ENCODE measurements around the gene ENHO.

Gene ENHO

GRCh38 chr9:34521406-34522045 lies 1.3 kb downstream of the ENHO start:
- in situ Hi-C loops (cut with HindIII; ENCODE audit: low sequenced_read_pairs), result no loop called here
- TF ChIP-seq CTCF (IDR thresholded peaks at IDR 0.05; ENCODE audit: low read depth, low read length, missing control alignments), result no peak
- H3K4me3 ChIP-seq (ENCODE audit: low read depth, low read length), result no peak overlapping the region
- no peak for DNase-seq (ENCODE audit: low read depth)

- in situ Hi-C loops (cut with HindIII; ENCODE audit: low sequenced_read_pairs), result no loop called here
- DNase-seq (ENCODE audit: low read depth), result no peak
- TF ChIP-seq CTCF (IDR thresholded peaks at IDR 0.05; ENCODE audit: low read depth, low read length, missing control alignments), result no peak
- H3K4me3 ChIP-seq (ENCODE audit: low read depth, low read length), result no peak overlapping the region
Observed at GRCh38 chr9:34520505-34521385, 2.0 kb downstream of the ENHO start.

- no peak overlapping the region for H3K4me3 ChIP-seq (ENCODE audit: low read depth, low read length)
- TF ChIP-seq CTCF (IDR thresholded peaks at IDR 0.05; ENCODE audit: low read depth, low read length, missing control alignments), result no peak
- in situ Hi-C loops (cut with HindIII; ENCODE audit: low sequenced_read_pairs), result no loop called here
- no peak for DNase-seq (ENCODE audit: low read depth)
Observed at GRCh38 chr9:34520096-34520495, 2.7 kb downstream of the ENHO start.

- no peak for TF ChIP-seq CTCF (IDR thresholded peaks at IDR 0.05; ENCODE audit: low read depth, low read length, missing control alignments)
- DNase-seq (ENCODE audit: low read depth), result no peak
- no peak overlapping the region for H3K4me3 ChIP-seq (ENCODE audit: low read depth, low read length)
- in situ Hi-C loops (cut with HindIII; ENCODE audit: low sequenced_read_pairs), result no loop called here
Observed at GRCh38 chr9:34519321-34520020, 3.3 kb downstream of the ENHO start.

- no peak for TF ChIP-seq CTCF (IDR thresholded peaks at IDR 0.05; ENCODE audit: low read depth, low read length, missing control alignments)
- no peak overlapping the region for H3K4me3 ChIP-seq (ENCODE audit: low read depth, low read length)
- in situ Hi-C loops (cut with HindIII; ENCODE audit: low sequenced_read_pairs), result no loop called here
- no peak for DNase-seq (ENCODE audit: low read depth)
Observed at GRCh38 chr9:34518896-34519295, 3.9 kb downstream of the ENHO start.

GRCh38 chr9:34518110-34518616 lies 4.6 kb downstream of the ENHO start:
- no peak overlapping the region for H3K4me3 ChIP-seq (ENCODE audit: low read depth, low read length)
- DNase-seq (ENCODE audit: low read depth), result no peak
- TF ChIP-seq CTCF (IDR thresholded peaks at IDR 0.05; ENCODE audit: low read depth, low read length, missing control alignments), result no peak
- in situ Hi-C loops (cut with HindIII; ENCODE audit: low sequenced_read_pairs), result no loop called here
